ENCODE results near the gene AP3B1. TPM values are rescaled to one million over a fixed set of nuclear protein-coding genes. Genes with fewer than 3 reads are reported as not detected.

The AP3B1 gene
- total RNA-seq, 3 donors from 2014 or later = 38.5 to 55.6 (median 52.1) TPM

GRCh38 chr5:78280261-78280660 is 14.2 kb downstream of the AP3B1 start:
- Histone ChIP-seq H3K4me1 (ENCODE audit: low read depth) (no peaks in the 10 kb centered on the region), H3K4me3 (no peak overlapping the region), H3K36me3 (ENCODE audit: low read depth) (no peaks in the 10 kb centered on the region), H3K9me3 (no peaks in the 10 kb centered on the region)
- intact Hi-C loops (cut with DNase I, micrococcal nuclease) = no loop called here
- DNase-seq = no peak
- TF ChIP-seq CTCF (IDR thresholded peaks at IDR 0.05) = no peak
- ATAC-seq = no peak

- Histone ChIP-seq H3K4me3 (no peak overlapping the region), H3K9me3 (no peaks in the 10 kb centered on the region), H3K36me3 (ENCODE audit: low read depth) (no peaks in the 10 kb centered on the region), H3K4me1 (ENCODE audit: low read depth) (no peaks in the 10 kb centered on the region)
- intact Hi-C loops (cut with DNase I, micrococcal nuclease) = no loop called here
- no peak for ATAC-seq
- no peak for TF ChIP-seq CTCF (IDR thresholded peaks at IDR 0.05)
- no peak for DNase-seq
Measured at GRCh38 chr5:78279194-78279593, 15.3 kb downstream of the AP3B1 start.

GRCh38 chr5:78277715-78278114 is 16.8 kb downstream of the AP3B1 start:
- ATAC-seq (no peak), DNase-seq (no peak)
- intact Hi-C loops (cut with DNase I, micrococcal nuclease) = no loop called here
- Histone ChIP-seq H3K4me1 (ENCODE audit: low read depth) (no peaks in the 10 kb centered on the region), H3K4me3 (no peak overlapping the region), H3K36me3 (ENCODE audit: low read depth) (no peaks in the 10 kb centered on the region), H3K9me3 (no peaks in the 10 kb centered on the region)
- TF ChIP-seq CTCF (IDR thresholded peaks at IDR 0.05) = no peak

- ATAC-seq (no peak), DNase-seq (no peak)
- TF ChIP-seq CTCF (IDR thresholded peaks at IDR 0.05) = no peak
- intact Hi-C loops (cut with DNase I, micrococcal nuclease) = no loop called here
- no peaks in the 10 kb centered on the region for H3K4me1 ChIP-seq (ENCODE audit: low read depth)
- no peaks in the 10 kb centered on the region for H3K36me3 ChIP-seq (ENCODE audit: low read depth)
- no peak overlapping the region for H3K4me3 ChIP-seq
- H3K9me3 ChIP-seq = no peaks in the 10 kb centered on the region
Measured at GRCh38 chr5:78275998-78276543, 18.4 kb downstream of the AP3B1 start.

- ATAC-seq = no peak
Measured at GRCh38 chr5:78274540-78275197, 19.8 kb downstream of the AP3B1 start.

More at GRCh38 chr5:78274540-78275197, 19.8 kb downstream of the AP3B1 start:
- Histone ChIP-seq H3K4me1 (ENCODE audit: low read depth) (no peaks in the 10 kb centered on the region), H3K36me3 (ENCODE audit: low read depth) (no peaks in the 10 kb centered on the region), H3K4me3 (no peak overlapping the region), H3K9me3 (no peaks in the 10 kb centered on the region)
- no peak for DNase-seq
- no peak for TF ChIP-seq CTCF (IDR thresholded peaks at IDR 0.05)
- intact Hi-C loops (cut with DNase I, micrococcal nuclease) = no loop called here
